Measurements from ENCODE around the gene ANKRD33B.

ANKRD33B gene

GRCh38 chr5:10676946-10677345 lies 113.1 kb downstream of the ANKRD33B start:
- Histone ChIP-seq H3K9ac (ENCODE audit: low read length) (no peak overlapping the region), H3K79me2 (ENCODE audit: low read length) (no peaks in the 10 kb centered on the region), H3K4me1 (ENCODE audit: low read length) (no peaks in the 10 kb centered on the region), H3K9me3 (replicated peaks; ENCODE audit: insufficient read depth, low read length) (no peaks in the 10 kb centered on the region), H3K27me3 (replicated peaks; ENCODE audit: insufficient read depth, low read length) (no peaks in the 10 kb centered on the region), H3K9me2 (replicated peaks; ENCODE audit: insufficient read depth, low read length) (no peaks in the 10 kb centered on the region), H3K27ac (ENCODE audit: low read length) (no peak overlapping the region), H2AFZ (ENCODE audit: low read length) (no peak overlapping the region), H3F3A (ENCODE audit: insufficient read depth, low read length) (no peaks in the 10 kb centered on the region), H3K4me2 (ENCODE audit: low read depth, low read length) (no peak overlapping the region), H3K36me3 (replicated peaks; ENCODE audit: insufficient read depth, low read length) (no peaks in the 10 kb centered on the region), H3K4me3 (ENCODE audit: low read length) (no peak overlapping the region), H4K20me1 (ENCODE audit: insufficient read depth, low read length) (no peaks in the 10 kb centered on the region)
- no peak for DNase-seq
- no peak for TF ChIP-seq EZH2phosphoT487 (IDR thresholded peaks at IDR 0.05; ENCODE audit: low read length)

- no peaks in the 10 kb centered on the region for H3K9me2 ChIP-seq (replicated peaks; ENCODE audit: insufficient read depth, low read length)
- H3F3A ChIP-seq (ENCODE audit: insufficient read depth, low read length): no peaks in the 10 kb centered on the region
- H4K20me1 ChIP-seq (ENCODE audit: insufficient read depth, low read length): no peaks in the 10 kb centered on the region
- H3K79me2 ChIP-seq (ENCODE audit: low read length): no peaks in the 10 kb centered on the region
- no peak overlapping the region for H3K27ac ChIP-seq (ENCODE audit: low read length)
- no peak overlapping the region for H2AFZ ChIP-seq (ENCODE audit: low read length)
- H3K36me3 ChIP-seq (replicated peaks; ENCODE audit: insufficient read depth, low read length): no peaks in the 10 kb centered on the region
- no peak overlapping the region for H3K9ac ChIP-seq (ENCODE audit: low read length)
- no peaks in the 10 kb centered on the region for H3K9me3 ChIP-seq (replicated peaks; ENCODE audit: insufficient read depth, low read length)
- H3K4me1 ChIP-seq (ENCODE audit: low read length): no peaks in the 10 kb centered on the region
- H3K4me2 ChIP-seq (ENCODE audit: low read depth, low read length): no peak overlapping the region
- TF ChIP-seq CTCF (IDR thresholded peaks at IDR 0.05; ENCODE audit: low read length) (no peak), EZH2phosphoT487 (IDR thresholded peaks at IDR 0.05; ENCODE audit: low read length) (no peak), EZH2 (optimal IDR thresholded peaks at IDR 0.05; ENCODE audit: low read depth, low read length) (no peak)
- H3K27me3 ChIP-seq (replicated peaks; ENCODE audit: insufficient read depth, low read length): no peaks in the 10 kb centered on the region
- no peak overlapping the region for H3K4me3 ChIP-seq (ENCODE audit: low read length)
- no peak for DNase-seq
These were observed 113.7 kb downstream of the ANKRD33B start for GRCh38 chr5:10677533-10677932.

GRCh38 chr5:10678244-10678643 lies 114.4 kb downstream of the ANKRD33B start:
- Histone ChIP-seq H3K79me2 (ENCODE audit: low read length) (no peaks in the 10 kb centered on the region), H3K9me3 (replicated peaks; ENCODE audit: insufficient read depth, low read length) (no peaks in the 10 kb centered on the region), H4K20me1 (ENCODE audit: insufficient read depth, low read length) (no peaks in the 10 kb centered on the region), H3K36me3 (replicated peaks; ENCODE audit: insufficient read depth, low read length) (no peaks in the 10 kb centered on the region), H3K4me2 (ENCODE audit: low read depth, low read length) (no peak overlapping the region), H3F3A (ENCODE audit: insufficient read depth, low read length) (no peaks in the 10 kb centered on the region), H3K4me1 (ENCODE audit: low read length) (no peaks in the 10 kb centered on the region), H3K27ac (ENCODE audit: low read length) (no peak overlapping the region), H3K9ac (ENCODE audit: low read length) (no peak overlapping the region), H2AFZ (ENCODE audit: low read length) (no peak overlapping the region), H3K9me2 (replicated peaks; ENCODE audit: insufficient read depth, low read length) (no peaks in the 10 kb centered on the region), H3K27me3 (replicated peaks; ENCODE audit: insufficient read depth, low read length) (no peaks in the 10 kb centered on the region), H3K4me3 (ENCODE audit: low read length) (no peak overlapping the region)
- TF ChIP-seq EZH2phosphoT487 (IDR thresholded peaks at IDR 0.05; ENCODE audit: low read length): no peak
- TF ChIP-seq CTCF (IDR thresholded peaks at IDR 0.05; ENCODE audit: low read length): no peak
- TF ChIP-seq EZH2 (optimal IDR thresholded peaks at IDR 0.05; ENCODE audit: low read depth, low read length): no peak
- no peak for DNase-seq

- no peak overlapping the region for H3K4me3 ChIP-seq (ENCODE audit: low read length)
- no peak overlapping the region for H3K27ac ChIP-seq (ENCODE audit: low read length)
- no peak overlapping the region for H2AFZ ChIP-seq (ENCODE audit: low read length)
- H4K20me1 ChIP-seq (ENCODE audit: insufficient read depth, low read length): no peaks in the 10 kb centered on the region
- H3K4me1 ChIP-seq (ENCODE audit: low read length): no peaks in the 10 kb centered on the region
- no peaks in the 10 kb centered on the region for H3K79me2 ChIP-seq (ENCODE audit: low read length)
- TF ChIP-seq EZH2phosphoT487 (IDR thresholded peaks at IDR 0.05; ENCODE audit: low read length) (no peak), EZH2 (optimal IDR thresholded peaks at IDR 0.05; ENCODE audit: low read depth, low read length) (no peak), CTCF (IDR thresholded peaks at IDR 0.05; ENCODE audit: low read length) (no peak)
- H3K36me3 ChIP-seq (replicated peaks; ENCODE audit: insufficient read depth, low read length): no peaks in the 10 kb centered on the region
- no peaks in the 10 kb centered on the region for H3K9me3 ChIP-seq (replicated peaks; ENCODE audit: insufficient read depth, low read length)
- H3K27me3 ChIP-seq (replicated peaks; ENCODE audit: insufficient read depth, low read length): no peaks in the 10 kb centered on the region
- no peak overlapping the region for H3K9ac ChIP-seq (ENCODE audit: low read length)
- H3F3A ChIP-seq (ENCODE audit: insufficient read depth, low read length): no peaks in the 10 kb centered on the region
- H3K4me2 ChIP-seq (ENCODE audit: low read depth, low read length): no peak overlapping the region
- DNase-seq: no peak
- no peaks in the 10 kb centered on the region for H3K9me2 ChIP-seq (replicated peaks; ENCODE audit: insufficient read depth, low read length)
These were observed 115.6 kb downstream of the ANKRD33B start for GRCh38 chr5:10679336-10679988.

All from MM.1S (cell line).